Esophagus squamous epithelium (tissue), 4 donors: Measurements from ENCODE around the gene OTUB1.

ENCODE experiments used
- CTCF ChIP-seq, 6 experiments: fragments of 450-650 bp in 4 of 6; fragments of 200-600 bp in 2 of 6; sonication (generic) in 2 of 6; IDR thresholded peaks; one replicate each; pipeline ENCODE4 v1.5.1; 2016 to 2019; ENCODE audit warnings: antibody characterized with exemption in 6 of 6, mild to moderate bottlenecking in 4 of 6, moderate library complexity in 4 of 6
- POLR2A ChIP-seq, 4 donors: fragments of 450-650 bp; IDR thresholded peaks; one replicate each; pipeline ENCODE4 v1.6.1; 2017; ENCODE audit warnings: antibody characterized with exemption in 4 of 4, mild to moderate bottlenecking in 4 of 4, moderate library complexity in 3 of 4

- no peak for TF ChIP-seq CTCF (IDR thresholded peaks at IDR 0.05)
- TF ChIP-seq POLR2A (IDR thresholded peaks at IDR 0.05), result no peak
Measured at GRCh38 chr11:64005691-64006090, 19.5 kb downstream of the OTUB1 start.
